Heart left ventricle (tissue), 16 donors: ENCODE data around the gene CD2AP. TPM values are rescaled to one million over a fixed set of nuclear protein-coding genes. Genes with fewer than 3 reads are reported as not detected.
"Not testable (repeated sequence)": the region's sequence is repeated elsewhere in the genome, so short reads cannot be mapped to it uniquely, and the experiment has no call there.

Experiments
- ATAC-seq, 4 donors: fragments of 200-7000 bp; cut with Tn5 transposase; one replicate each; pipeline ENCODE4 v1.9.1; 2020 to 2022; ENCODE audit warnings: moderate library complexity in 4 of 4, mild to moderate bottlenecking in 3 of 4, moderate number of reproducible peaks in 1 of 4
- DNase-seq, 5 donors: peaks; one replicate each; pipeline ENCODE4 v3.0.0-alpha.2; 2020
- H3K27ac ChIP-seq, 12 donors: fragments of 200-600 bp; sonication (generic) in 4 of 12; one replicate each; pipeline versions ENCODE4 v1.5.0 to v1.8.0; 2016 to 2022; ENCODE audit warnings: mild to moderate bottlenecking in 2 of 12
- H3K27me3 ChIP-seq, 9 donors: fragments of 200-600 bp; sonication (generic) in 2 of 9; one replicate each; pipeline versions ENCODE4 v1.5.1 to v1.8.0; 2016 to 2022; ENCODE audit warnings: mild to moderate bottlenecking in 3 of 9
- H3K36me3 ChIP-seq, 9 donors: fragments of 200-600 bp; sonication (generic) in 2 of 9; one replicate each; pipeline versions ENCODE4 v1.5.0 to v1.8.0; 2018 to 2022; ENCODE audit warnings: mild to moderate bottlenecking in 2 of 9
- H3K4me1 ChIP-seq, 12 donors: fragments of 200-600 bp; sonication (generic) in 4 of 12; one replicate each; pipeline versions ENCODE4 v1.5.0 to v1.8.0; 2016 to 2022; ENCODE audit warnings: mild to moderate bottlenecking in 3 of 12
- H3K4me3 ChIP-seq, 12 donors: fragments of 200-600 bp; sonication (generic) in 4 of 12; one replicate each; pipeline versions ENCODE4 v1.5.0 to v1.8.0; 2017 to 2022; ENCODE audit warnings: mild to moderate bottlenecking in 9 of 12, moderate library complexity in 4 of 12
- H3K9me3 ChIP-seq, 12 donors: fragments of 200-600 bp; sonication (generic) in 4 of 12; one replicate each; pipeline versions ENCODE4 v1.5.0 to v1.8.0; 2016 to 2022; ENCODE audit warnings: mild to moderate bottlenecking in 1 of 12
- POLR2A ChIP-seq, 2 donors: fragments of 450-650 bp; IDR thresholded peaks; one replicate each; pipeline ENCODE4 v1.6.1; 2017; ENCODE audit warnings: antibody characterized with exemption in 2 of 2, mild to moderate bottlenecking in 2 of 2, moderate library complexity in 2 of 2
- WGBS, 4 donors: extraction: QIAGEN DNeasy Blood & Tissue Kit in 2 of 4; methylation state at CpG; one replicate each; pipeline versions ENCODE4 v1.1.5 to v1.1.7; 2013 to 2018; 5-methylcytosine and 5-hydroxymethylcytosine counted together
- intact Hi-C, 10 donors: fragments of 100-400 bp; cut with DNase I; formaldehyde crosslinking; loops; one replicate each; pipeline versions ENCODE4 v1.11.1 to v1.14.2; 2022
- polyA plus RNA-seq, 2 donors: library from polyadenylated mRNA; stranded (reverse); fragments of 200-250 nt; gene quantifications; one replicate each; pipeline ENCODE4 v1.2.3, GENCODE V29; 2013
- total RNA-seq, 9 donors: library from RNA; depleted of rRNA in 2 of 9; stranded (reverse); fragments of >200 nt in 2 of 9; fragmentation: NEBNext Ultra II Directional in 3 of 9; extraction: Animal tissue kit (Norgen Biotek cat#: 25700) in 3 of 9; gene quantifications; one replicate each; pipeline versions ENCODE4 v1.1.0 to v1.2.4, GENCODE V29; 2016 to 2023
- TF ChIP-seq, protein P1 (sequence below), 12 donors: fragments of 200-600 bp; sonication (generic) in 4 of 12; IDR thresholded peaks; one replicate each; pipeline versions ENCODE4 v1.5.0 to v1.8.0; 2018 to 2022; ENCODE audit warnings: antibody characterized with exemption in 12 of 12, mild to moderate bottlenecking in 5 of 12
- donor health status: ischemic (EF 13 %, LVEDD 7.1; RV severe dilation, severe dysfunction).
- donor health status: healthy with polysubstance abuse.
- donor health status: DM: no; HTN: yes; CAD: no.
- donor health status: DM: no; HTN: no; CAD: no.
- donor health status: ischemic (EF 25% LVEDD 6.9; RV normal size, moderate dysfunction).
- donor health status: ischemic (EF 25% LVEDD 5.7; RV mildly dilated, moderate dysfunction).
- donor health status: healthy.
- donor health status: DM: yes; HTN: yes; CAD: no.
- donor health status: ischemic (EF 35%, LVEDD 5.7; RV mildly dilated, moderate dysfunction).
- donor health status: nonischemic (EF 11% LVEDD 7.7; RV severe dilation, severe dysfunction).
- donor health status: DM: yes; HTN: yes; CAD: no.
- donor health status: PGD.
- donor health status: ischemic (EF 29% LVEDD 5.4; RV normal size, mild dysfunction).
- donor health status: nonischemic (EF 23%, LVEDD 6.1; RV moderate dilation, normal function).

Gene CD2AP
- total and polyA plus RNA-seq, 11 donors: 6.4 to 18.0 (median 11.4) TPM

DNA sequence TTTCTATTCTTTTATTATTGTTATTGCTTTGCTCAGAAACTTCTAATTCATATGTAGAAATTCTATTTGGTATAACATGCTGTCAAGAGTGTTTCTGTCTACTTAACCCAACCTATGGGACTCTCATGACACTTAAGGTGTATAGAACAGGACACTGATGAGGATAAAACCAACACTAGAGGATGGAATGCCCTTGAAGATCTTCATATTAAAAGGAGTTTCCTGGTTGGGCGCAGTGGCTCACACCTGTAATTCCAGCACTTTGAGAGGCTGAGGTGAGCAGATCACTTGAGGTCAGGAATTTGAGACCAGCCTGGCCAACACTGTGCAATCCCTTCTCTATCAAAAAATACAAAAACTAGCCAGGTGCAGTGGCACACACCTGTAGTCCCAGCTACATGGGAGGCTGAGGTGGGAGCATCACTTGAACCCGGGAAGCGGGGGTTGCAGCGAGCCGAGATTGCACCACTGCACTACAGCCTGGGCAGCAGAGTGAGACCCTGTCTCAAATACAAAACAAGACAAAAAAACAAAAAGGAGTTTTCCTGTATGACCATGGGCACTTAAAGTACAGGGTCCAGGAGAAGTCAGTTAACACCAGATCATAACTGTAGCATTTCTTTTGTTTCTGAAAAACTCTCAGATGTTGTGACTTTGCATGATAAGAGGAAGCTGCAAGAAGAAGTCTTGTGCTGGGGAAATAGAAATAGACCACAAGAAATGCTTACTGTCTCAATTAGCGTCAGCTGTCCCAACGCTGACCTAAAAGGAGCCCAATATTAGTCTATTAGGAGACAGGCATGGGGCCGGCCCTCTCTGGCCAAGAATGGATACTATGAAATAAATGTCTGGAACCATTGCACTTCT, 38.9 kb upstream of the CD2AP start:
- no peak overlapping the region for H3K4me3 ChIP-seq
- H3K4me1 ChIP-seq: peaks cover 0 to 32% (median 2%) of the 10 kb centered on the region in 12 donors
- H3K27ac ChIP-seq: no peak overlapping the region
- 85 to 90% (median 87%) methylated on average over 8 of the region's 8 CpGs for WGBS, 4 donors
- intact Hi-C loops: no loop called here
- DNase-seq: peak in 4 of 5 donors; percentile 15 to 53 (median 39)
- H3K36me3 ChIP-seq: no peaks in the 10 kb centered on the region
- peak; percentile 41 to 78 (median 64) for ATAC-seq
- peaks cover 0 to 7% (median 0%) of the 10 kb centered on the region in 12 donors for H3K9me3 ChIP-seq
- H3K27me3 ChIP-seq: peaks cover 0 to 3% (median 0%) of the 10 kb centered on the region in 9 donors
- TF ChIP-seq, protein P1, sequence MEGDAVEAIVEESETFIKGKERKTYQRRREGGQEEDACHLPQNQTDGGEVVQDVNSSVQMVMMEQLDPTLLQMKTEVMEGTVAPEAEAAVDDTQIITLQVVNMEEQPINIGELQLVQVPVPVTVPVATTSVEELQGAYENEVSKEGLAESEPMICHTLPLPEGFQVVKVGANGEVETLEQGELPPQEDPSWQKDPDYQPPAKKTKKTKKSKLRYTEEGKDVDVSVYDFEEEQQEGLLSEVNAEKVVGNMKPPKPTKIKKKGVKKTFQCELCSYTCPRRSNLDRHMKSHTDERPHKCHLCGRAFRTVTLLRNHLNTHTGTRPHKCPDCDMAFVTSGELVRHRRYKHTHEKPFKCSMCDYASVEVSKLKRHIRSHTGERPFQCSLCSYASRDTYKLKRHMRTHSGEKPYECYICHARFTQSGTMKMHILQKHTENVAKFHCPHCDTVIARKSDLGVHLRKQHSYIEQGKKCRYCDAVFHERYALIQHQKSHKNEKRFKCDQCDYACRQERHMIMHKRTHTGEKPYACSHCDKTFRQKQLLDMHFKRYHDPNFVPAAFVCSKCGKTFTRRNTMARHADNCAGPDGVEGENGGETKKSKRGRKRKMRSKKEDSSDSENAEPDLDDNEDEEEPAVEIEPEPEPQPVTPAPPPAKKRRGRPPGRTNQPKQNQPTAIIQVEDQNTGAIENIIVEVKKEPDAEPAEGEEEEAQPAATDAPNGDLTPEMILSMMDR (IDR thresholded peaks at IDR 0.05): no peak
- no peak for TF ChIP-seq POLR2A (IDR thresholded peaks at IDR 0.05)

DNA sequence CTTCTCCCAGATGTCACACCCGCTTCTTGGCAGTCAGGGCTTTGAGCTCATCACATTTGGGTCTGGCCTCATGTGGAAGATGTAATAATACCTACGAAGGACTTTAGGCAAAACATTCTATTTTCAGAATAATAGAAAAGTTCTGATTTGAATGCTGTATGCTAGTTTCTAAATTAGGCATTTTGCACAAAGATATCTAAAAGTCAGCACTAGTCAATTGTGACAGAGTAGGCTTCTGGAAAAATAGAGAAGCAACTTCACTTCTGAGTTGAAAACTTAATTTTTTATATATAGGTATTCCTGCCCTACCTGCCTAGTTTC, 38.3 kb upstream of the CD2AP start:
- ATAC-seq (no peak), DNase-seq (no peak)
- TF ChIP-seq, protein P1 (IDR thresholded peaks at IDR 0.05): no peak
- TF ChIP-seq POLR2A (IDR thresholded peaks at IDR 0.05): no peak
- intact Hi-C loops: no loop called here
- WGBS, 4 donors: 72 to 77% (median 76%) methylated on average over 2 of the region's 2 CpGs
- Histone ChIP-seq H3K4me3 (no peak overlapping the region), H3K9me3 (peaks cover 0 to 7% (median 0%) of the 10 kb centered on the region in 12 donors), H3K27ac (peak overlapping the region in 1 of 12 donors; percentile 1), H3K36me3 (no peaks in the 10 kb centered on the region), H3K4me1 (peaks cover 0 to 32% (median 2%) of the 10 kb centered on the region in 12 donors), H3K27me3 (peaks cover 0 to 3% (median 0%) of the 10 kb centered on the region in 9 donors)

DNA sequence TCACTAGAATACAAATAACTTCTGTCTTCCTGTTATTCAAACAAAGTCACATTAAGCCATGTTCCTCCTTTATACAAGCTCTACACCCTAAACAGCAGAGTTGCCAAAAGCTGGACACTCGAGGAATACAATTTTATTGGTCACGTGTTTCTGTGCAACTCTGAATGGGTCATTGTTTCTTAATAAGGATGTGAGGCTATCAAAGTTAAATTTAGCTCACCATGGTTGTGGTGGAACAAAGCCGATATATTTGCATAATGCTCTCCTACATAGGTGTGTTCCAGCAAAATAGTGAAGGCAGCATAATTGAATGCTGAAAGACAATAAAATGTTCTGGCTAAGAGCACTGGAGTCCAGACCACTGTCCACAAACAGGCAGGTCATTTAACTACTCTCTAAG, 36.9 kb upstream of the CD2AP start:
- ATAC-seq (peak; percentile 74 to 90 (median 76)), DNase-seq (peak in 2 of 5 donors; percentile 27 to 35)
- Histone ChIP-seq H3K4me3 (no peak overlapping the region), H3K36me3 (no peaks in the 10 kb centered on the region), H3K4me1 (peaks cover 0 to 32% (median 2%) of the 10 kb centered on the region in 12 donors), H3K27me3 (peaks cover 0 to 3% (median 0%) of the 10 kb centered on the region in 9 donors), H3K27ac (peak overlapping the region in 6 of 12 donors; percentile 8 to 69 (median 22)), H3K9me3 (peaks cover 0 to under 1% (median 0%) of the 10 kb centered on the region in 12 donors)
- intact Hi-C loops: no loop called here
- no peak for TF ChIP-seq POLR2A (IDR thresholded peaks at IDR 0.05)
- TF ChIP-seq, protein P1 (IDR thresholded peaks at IDR 0.05): no peak
- 15 to 34% (median 22%) methylated on average over 3 of the region's 3 CpGs for WGBS, 4 donors

DNA sequence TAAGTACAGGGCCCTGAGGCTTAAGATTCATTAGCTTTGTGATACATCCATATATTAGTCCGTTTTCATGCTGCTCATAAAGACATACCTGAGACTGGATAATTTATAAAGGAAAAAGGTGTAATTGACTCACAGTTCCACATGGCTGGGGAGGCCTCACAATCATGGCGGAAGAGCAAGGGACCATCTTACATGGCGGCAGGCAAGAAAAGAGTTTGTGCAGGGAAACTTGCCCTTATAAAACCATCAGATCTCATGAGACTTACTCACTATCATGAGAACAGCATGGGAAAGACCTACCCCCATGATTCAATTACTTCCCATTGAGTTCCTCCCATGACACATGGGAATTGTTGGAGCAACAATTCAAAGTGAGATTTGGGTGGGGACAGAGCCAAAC, 32.6 kb upstream of the CD2AP start:
- ATAC-seq, H3K27me3 ChIP-seq, H3K4me3 ChIP-seq, H3K27ac ChIP-seq, H3K36me3 ChIP-seq, intact Hi-C loops, H3K4me1 ChIP-seq, DNase-seq, H3K9me3 ChIP-seq: not testable (repeated sequence)
- WGBS, 4 donors: 92 to 94% (median 93%) methylated on average over 3 of the region's 3 CpGs
